Activated T-helper 9 cell treated with anti-CD3 and anti-CD28 coated beads, Interleukin-2, amount 50 U/mL, for 16 hours (primary cell): ENCODE results near the gene GSTM2.
"Not testable (repeated sequence)": the region's sequence is repeated elsewhere in the genome, so short reads cannot be mapped to it uniquely, and the experiment has no call there.

Experiments used
- DNase-seq: peaks from one replicate; pipeline ENCODE4 v3.0.0-alpha.2; 2020; ENCODE audit warnings: low read depth

Gene GSTM2

DNA sequence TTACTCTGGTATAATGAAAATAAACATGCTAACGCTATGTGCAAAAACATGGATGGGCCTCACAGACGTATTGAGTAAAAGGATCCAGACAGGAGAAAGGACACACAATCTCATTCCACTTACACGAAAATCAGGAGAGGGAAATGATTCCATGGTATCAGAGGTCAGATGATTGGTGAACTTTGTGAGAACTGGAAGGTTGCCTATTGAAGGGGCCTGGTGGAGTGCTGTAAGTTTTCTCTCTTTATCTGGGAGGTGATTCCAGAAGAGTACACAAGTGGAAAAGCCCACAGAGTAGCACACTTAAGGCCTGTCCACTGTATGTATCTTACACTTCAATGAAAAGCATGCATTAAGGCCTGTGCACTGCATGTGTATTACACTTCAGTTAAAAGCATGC, 9.6 kb downstream of the GSTM2 start:
- no peak for DNase-seq

- not testable (repeated sequence) for DNase-seq
These were observed 10.8 kb downstream of the GSTM2 start for GRCh38 chr1:109678637-109679036.

DNA sequence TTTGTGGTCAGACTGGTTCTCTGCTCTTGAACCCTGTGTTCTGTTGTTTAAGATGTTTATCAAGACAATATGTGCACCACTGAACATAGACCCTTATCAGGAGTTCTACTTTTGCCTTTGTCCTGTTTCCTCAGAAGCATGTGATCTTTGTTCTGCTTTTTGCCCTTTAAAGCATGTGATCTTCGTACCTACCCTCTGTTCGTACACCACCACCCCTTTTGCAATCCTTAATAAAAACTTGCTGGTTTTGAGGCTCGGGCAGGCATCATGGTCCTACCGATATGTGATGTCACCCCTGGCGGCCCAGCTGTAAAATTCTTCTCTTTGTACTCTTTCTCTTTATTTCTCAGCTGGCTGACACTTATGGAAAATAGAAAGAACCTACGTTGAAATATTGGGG, 16.9 kb downstream of the GSTM2 start:
- DNase-seq = not testable (repeated sequence)

DNA sequence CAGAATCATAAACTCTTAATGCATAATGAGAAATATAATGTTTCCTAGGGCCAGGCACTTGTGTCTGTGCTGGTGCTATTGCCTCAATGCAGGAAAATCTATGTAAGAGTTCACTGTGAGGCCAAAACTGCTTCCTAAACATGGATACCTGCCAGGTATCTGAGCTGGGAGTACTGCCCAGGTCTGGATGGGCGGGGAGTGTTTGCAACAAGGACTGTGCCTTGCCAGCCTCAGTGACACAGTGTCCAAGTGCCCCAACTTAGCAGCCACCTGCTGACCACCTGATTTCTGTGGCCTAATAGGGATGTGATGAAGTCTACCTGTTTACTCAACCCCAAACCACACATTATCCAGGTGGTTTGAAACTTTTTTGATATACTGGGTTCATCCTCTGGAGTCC, 17.5 kb downstream of the GSTM2 start:
- DNase-seq = not testable (repeated sequence)

DNA sequence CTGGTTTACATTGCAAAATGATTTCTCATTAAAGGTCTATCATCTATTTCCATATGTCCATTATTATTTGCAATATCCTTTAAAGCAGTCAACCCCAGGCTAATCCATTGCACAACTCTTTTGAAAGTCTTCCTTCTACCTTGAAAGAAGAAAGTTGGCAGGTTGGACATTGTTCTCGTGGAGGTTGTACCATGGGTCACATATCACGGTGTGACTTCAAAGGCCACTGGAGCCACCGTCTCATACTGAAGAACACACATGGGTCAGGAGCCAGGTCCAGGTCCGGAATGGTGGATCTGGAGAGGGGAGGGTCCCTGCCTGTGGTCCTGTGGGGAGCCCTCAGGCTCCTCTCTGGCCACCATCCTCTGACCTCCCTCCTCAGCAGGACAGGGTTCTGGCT, 18.0 kb downstream of the GSTM2 start:
- DNase-seq = not testable (repeated sequence)

DNA sequence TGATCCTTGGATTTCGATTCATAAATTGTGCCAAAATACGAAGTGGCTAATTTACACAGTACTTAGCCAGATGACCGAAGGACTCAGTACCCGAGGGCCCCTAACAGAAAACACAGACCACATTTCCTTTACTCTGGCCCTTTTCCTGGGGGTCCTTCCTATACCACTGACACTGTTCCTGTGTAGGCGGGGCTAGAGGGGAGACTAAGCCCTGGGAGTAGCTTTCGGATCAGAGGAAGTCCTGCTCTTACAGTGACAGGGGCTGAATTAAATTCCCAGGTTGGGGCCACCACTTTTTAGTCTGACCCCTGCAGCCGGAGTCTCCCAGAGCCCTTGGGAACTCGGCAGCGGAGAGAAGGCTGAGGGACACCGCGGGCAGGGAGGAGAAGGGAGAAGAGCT, 19.3 kb downstream of the GSTM2 start:
- DNase-seq = not testable (repeated sequence)

- peak; percentile 80 for DNase-seq
These were observed 20.0 kb downstream of the GSTM2 start, which contains the start of gene GSTM1 for GRCh38 chr1:109687641-109688499. Gene GSTM1 (plus strand): TSS chr1:109687817. CDS start chr1:109687874, 57 bp downstream.

DNA sequence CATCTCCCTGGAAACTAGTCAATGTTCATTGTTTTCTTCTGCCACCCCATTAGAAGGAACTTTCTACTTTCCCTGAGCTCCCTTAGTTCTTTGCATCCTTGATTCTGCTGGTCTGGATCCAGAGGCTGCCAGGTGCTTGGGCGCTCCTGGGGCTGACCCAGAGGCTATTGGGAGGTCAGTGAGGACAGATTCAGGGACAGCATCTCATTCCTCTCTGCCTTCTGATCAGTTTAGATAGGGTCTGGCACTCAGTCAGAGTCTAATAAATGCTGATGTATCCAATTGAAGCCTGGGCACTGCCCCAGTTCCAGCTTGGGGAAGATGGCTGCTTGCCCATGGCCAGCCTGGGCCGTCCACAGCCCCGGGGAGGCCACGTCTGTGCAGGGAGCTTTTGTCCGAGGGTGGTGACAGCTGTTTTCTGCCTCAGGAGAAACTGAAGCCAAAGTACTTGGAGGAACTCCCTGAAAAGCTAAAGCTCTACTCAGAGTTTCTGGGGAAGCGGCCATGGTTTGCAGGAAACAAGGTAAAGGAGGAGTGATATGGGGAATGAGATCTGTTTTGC, 22.1 kb downstream of the GSTM2 start:
- DNase-seq = no peak

GRCh38 chr1:109691759-109692158, 23.9 kb downstream of the GSTM2 start:
- DNase-seq = no peak

DNA sequence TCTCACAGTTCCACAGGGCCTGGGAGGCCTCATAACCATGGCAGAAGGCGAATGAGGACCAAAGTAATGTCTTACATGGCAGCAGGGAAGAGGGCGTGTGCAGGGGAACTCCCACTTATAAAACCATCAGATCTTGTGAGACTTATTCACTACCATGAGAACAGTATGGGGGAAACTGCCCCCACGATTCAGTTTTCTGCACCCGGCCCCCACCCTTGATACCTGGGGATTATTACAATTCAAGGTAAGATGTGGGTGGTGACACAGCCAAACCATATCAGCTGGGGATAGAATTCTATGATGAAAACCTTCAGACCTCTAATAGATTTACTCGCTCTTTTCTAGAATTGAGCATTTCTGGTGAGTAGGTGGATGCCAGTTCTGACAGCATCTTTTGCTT, 26.5 kb downstream of the GSTM2 start:
- DNase-seq = not testable (repeated sequence)

- DNase-seq = not testable (repeated sequence)
These were observed 27.3 kb downstream of the GSTM2 start for GRCh38 chr1:109695138-109695537.

GRCh38 chr1:109697066-109697465, 29.2 kb downstream of the GSTM2 start:
- no peak for DNase-seq

- DNase-seq = not testable (repeated sequence)
These were observed 30.0 kb downstream of the GSTM2 start for GRCh38 chr1:109697861-109698260.

- DNase-seq = not testable (repeated sequence)
These were observed 35.1 kb downstream of the GSTM2 start for GRCh38 chr1:109702940-109703339.

DNA sequence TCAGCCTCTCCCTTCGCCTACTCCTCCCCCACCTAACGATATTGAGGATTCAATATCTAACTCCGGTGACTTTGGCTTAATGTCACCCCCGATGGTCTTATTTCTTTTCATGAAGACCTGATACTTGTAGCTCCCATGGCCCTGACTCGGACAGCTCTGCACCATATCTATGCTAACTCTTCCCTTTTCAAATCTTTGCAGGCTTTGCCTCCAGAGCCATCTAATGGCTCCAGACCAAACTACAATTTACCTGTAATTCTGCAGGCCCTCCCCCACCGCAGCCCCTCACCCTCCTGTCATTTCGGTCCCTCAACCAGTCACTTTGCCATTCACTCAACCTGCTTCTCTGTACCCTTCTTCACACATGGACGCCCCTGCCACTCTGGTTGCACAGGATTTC, 36.3 kb downstream of the GSTM2 start:
- DNase-seq = no peak

GRCh38 chr1:109705411-109705810, 37.6 kb downstream of the GSTM2 start:
- no peak for DNase-seq

- DNase-seq = not testable (repeated sequence)
These were observed 41.1 kb downstream of the GSTM2 start for GRCh38 chr1:109708949-109709348.

- DNase-seq = not testable (repeated sequence)
These were observed 42.0 kb downstream of the GSTM2 start for GRCh38 chr1:109709822-109710221.

DNA sequence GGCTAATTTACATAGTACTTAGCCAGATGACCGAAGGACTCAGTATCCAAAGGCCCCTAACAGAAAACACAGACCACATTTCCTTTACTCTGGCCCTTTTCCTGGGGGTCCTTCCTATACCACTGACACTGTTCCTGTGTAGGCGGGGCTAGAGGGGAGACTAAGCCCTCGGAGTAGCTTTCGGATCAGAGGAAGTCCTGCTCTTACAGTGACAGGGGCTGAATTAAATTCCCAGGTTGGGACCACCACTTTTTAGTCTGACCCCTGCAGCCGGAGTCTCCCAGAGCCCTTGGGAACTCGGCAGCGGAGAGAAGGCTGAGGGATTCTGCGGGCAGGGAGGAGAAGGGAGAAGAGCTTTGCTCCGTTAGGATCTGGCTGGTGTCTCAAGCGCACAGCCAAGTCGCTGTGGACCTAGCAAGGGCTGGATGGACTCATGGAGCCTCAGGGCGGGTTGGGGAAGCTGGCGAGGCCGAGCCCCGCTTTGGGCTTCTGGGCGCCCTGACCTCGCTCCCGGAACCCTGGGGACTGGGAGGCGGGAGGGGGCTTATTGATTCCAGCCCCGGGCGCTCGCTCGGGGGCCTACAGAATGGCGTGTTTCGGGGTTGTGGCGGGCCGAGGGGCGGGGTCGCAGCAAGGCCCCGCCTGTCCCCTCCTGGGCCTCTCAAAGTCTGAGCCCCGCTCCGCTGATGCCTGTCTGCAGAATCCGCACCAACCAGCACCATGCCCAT, 43.9 kb downstream of the GSTM2 start, which contains the start of gene GSTM5:
Gene GSTM5, plus strand, starts transcription at position 659 of the 728 bp plus-strand sequence. Its CDS starts 62 bp downstream, at position 721.
- not testable (repeated sequence) for DNase-seq

DNA sequence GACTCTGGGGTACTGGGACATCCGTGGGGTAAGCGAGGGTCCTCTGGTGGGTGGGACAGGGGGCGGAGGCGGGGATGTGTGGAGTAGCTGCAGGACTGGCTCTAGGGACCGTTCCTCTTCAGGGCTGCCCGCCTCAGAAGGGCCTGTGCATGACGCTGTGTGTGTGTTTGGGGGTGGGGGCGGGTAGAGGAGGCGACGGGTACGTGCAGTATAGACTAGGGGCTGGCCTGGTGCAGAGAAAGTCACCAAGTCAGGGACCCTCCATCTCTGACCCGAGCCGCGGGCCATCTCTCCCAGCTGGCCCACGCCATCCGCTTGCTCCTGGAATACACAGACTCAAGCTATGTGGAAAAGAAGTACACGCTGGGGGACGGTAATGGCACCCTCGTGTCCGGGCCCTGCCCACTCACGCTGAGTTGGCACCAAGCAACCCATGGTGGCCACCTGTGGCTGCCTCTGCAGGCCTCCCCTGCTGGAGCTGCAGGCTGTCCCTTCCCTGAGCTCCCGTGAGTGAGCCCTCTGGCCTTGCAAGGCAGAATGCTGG, 44.5 kb downstream of the GSTM2 start:
- DNase-seq = no peak

GRCh38 chr1:109713636-109714035, 45.8 kb downstream of the GSTM2 start:
- no peak for DNase-seq

GRCh38 chr1:109714661-109715372, 47.0 kb downstream of the GSTM2 start:
- DNase-seq = no peak
